Mammary microvascular endothelial cell (primary cell): ENCODE data around the gene ADGRB3. TPM values are rescaled to one million over a fixed set of nuclear protein-coding genes. Genes with fewer than 3 reads are reported as not detected.

Experiments used
- total RNA-seq: library from RNA; depleted of rRNA; stranded (reverse); fragments of >200 nt; gene quantifications from 2 replicates; pipeline ENCODE4 v1.2.3, GENCODE V29; 2015

ADGRB3 gene
- not detected in 2 replicates for total RNA-seq

DNA sequence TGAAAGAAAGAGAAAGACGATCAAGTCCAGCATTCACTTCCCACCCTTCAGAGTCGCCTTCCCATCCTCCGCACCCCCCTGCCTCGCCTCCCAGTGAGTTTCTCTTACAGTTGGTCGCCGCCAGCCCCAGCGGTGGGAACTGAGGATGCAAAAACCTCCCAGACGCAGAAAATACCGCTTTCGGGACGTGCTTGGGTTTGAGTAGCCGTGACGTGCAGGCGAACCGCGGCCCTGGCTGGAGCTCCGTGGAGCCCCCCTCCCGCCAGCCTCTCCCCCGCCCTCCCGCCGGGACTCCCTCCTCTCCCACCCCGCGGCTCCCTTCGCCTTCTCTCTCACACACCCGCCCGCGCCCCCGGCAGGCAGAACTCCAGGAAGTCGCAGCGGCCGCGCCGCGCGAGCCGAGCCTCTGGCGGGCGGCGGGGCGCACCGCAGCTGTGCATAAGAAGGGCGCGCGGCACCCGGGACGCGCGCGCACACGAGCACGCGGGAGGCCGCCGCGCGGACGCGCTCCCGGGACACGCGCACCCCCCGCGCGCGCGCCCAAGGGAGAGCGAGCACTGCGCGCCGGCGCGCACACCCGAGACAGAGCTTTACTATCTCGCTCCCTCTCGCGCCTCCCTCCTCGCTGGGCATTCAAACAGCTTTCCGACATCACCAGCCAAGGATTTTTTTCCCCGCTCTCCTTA lies at the start of gene ADGRB3:
ADGRB3 (plus strand) TSS at position 557 of the 686 bp plus-strand sequence. CDS start 3,394 bp downstream, outside the sequence.

